Measurements from ENCODE around the gene VEPH1. TPM values are rescaled to one million over a fixed set of nuclear protein-coding genes. Genes with fewer than 3 reads are reported as not detected.

VEPH1 gene
- total RNA-seq, 1 experiment from 2014 or later = 0.32 TPM

GRCh38 chr3:157469561-157470294 is 33.5 kb downstream of the VEPH1 start:
- no peaks in the 10 kb centered on the region for H3K27me3 ChIP-seq (replicated peaks; ENCODE audit: insufficient read depth, low read depth, low read length, poor library complexity)
- no peaks in the 10 kb centered on the region for H3K4me1 ChIP-seq (ENCODE audit: insufficient read depth, low read length, poor library complexity, severe bottlenecking)
- no peak overlapping the region for H3K27ac ChIP-seq (ENCODE audit: low read depth, low read length, poor library complexity, severe bottlenecking)
- no peaks in the 10 kb centered on the region for H3K36me3 ChIP-seq (ENCODE audit: insufficient read depth, low read length, poor library complexity, severe bottlenecking)
- ChIA-PET POLR2A (ENCODE audit: low non-redundant PET) (no interaction called here), CTCF (no interaction called here)
- no TSS peak for BruUV-seq (replicated peaks)
- DNase-seq (ENCODE audit: low spot score) = no peak
- no peaks in the 10 kb centered on the region for H3K9me3 ChIP-seq (ENCODE audit: low read depth, low read length, poor library complexity, severe bottlenecking)
- no peak for TF ChIP-seq CTCF (conservative IDR thresholded peaks at IDR 0.05; ENCODE audit: low read depth, low read length)
- no peak for TF ChIP-seq EZH2 (IDR thresholded peaks at IDR 0.05; ENCODE audit: borderline replicate concordance, low read depth, low read length, poor library complexity, severe bottlenecking)
- H3K4me3 ChIP-seq (ENCODE audit: low read depth, low read length, poor library complexity, severe bottlenecking) = no peak overlapping the region
- intact Hi-C loops (cut with micrococcal nuclease; ENCODE audit: unreplicated experiment) = no loop called here

- H3K27me3 ChIP-seq (replicated peaks; ENCODE audit: insufficient read depth, low read depth, low read length, poor library complexity) = peaks cover 3% of the 10 kb centered on the region
These were observed 36.0 kb downstream of the VEPH1 start for GRCh38 chr3:157467200-157467599.

GRCh38 chr3:157465741-157466140 is 37.5 kb downstream of the VEPH1 start:
- no peaks in the 10 kb centered on the region for H3K9me3 ChIP-seq (ENCODE audit: low read depth, low read length, poor library complexity, severe bottlenecking)
- intact Hi-C loops (cut with micrococcal nuclease; ENCODE audit: unreplicated experiment) = no loop called here
- POLR2A ChIA-PET (ENCODE audit: low non-redundant PET) = no interaction called here
- no peaks in the 10 kb centered on the region for H3K4me1 ChIP-seq (ENCODE audit: insufficient read depth, low read length, poor library complexity, severe bottlenecking)
- TF ChIP-seq EZH2 (IDR thresholded peaks at IDR 0.05; ENCODE audit: borderline replicate concordance, low read depth, low read length, poor library complexity, severe bottlenecking) = no peak
- no peak for TF ChIP-seq CTCF (conservative IDR thresholded peaks at IDR 0.05; ENCODE audit: low read depth, low read length)
- peaks cover 4% of the 10 kb centered on the region for H3K27me3 ChIP-seq (replicated peaks; ENCODE audit: insufficient read depth, low read depth, low read length, poor library complexity)
- DNase-seq (ENCODE audit: low spot score) = no peak
- no peak overlapping the region for H3K4me3 ChIP-seq (ENCODE audit: low read depth, low read length, poor library complexity, severe bottlenecking)
- no TSS peak for BruUV-seq (replicated peaks)
- CTCF ChIA-PET = no interaction called here
- H3K36me3 ChIP-seq (ENCODE audit: insufficient read depth, low read length, poor library complexity, severe bottlenecking) = no peaks in the 10 kb centered on the region
- H3K27ac ChIP-seq (ENCODE audit: low read depth, low read length, poor library complexity, severe bottlenecking) = no peak overlapping the region

More at GRCh38 chr3:157467200-157467599, 36.0 kb downstream of the VEPH1 start:
- no TSS peak for BruUV-seq (replicated peaks)
- no peaks in the 10 kb centered on the region for H3K36me3 ChIP-seq (ENCODE audit: insufficient read depth, low read length, poor library complexity, severe bottlenecking)
- no peaks in the 10 kb centered on the region for H3K9me3 ChIP-seq (ENCODE audit: low read depth, low read length, poor library complexity, severe bottlenecking)
- intact Hi-C loops (cut with micrococcal nuclease; ENCODE audit: unreplicated experiment) = no loop called here
- ChIA-PET POLR2A (ENCODE audit: low non-redundant PET) (no interaction called here), CTCF (no interaction called here)
- no peak overlapping the region for H3K27ac ChIP-seq (ENCODE audit: low read depth, low read length, poor library complexity, severe bottlenecking)
- no peaks in the 10 kb centered on the region for H3K4me1 ChIP-seq (ENCODE audit: insufficient read depth, low read length, poor library complexity, severe bottlenecking)
- no peak overlapping the region for H3K4me3 ChIP-seq (ENCODE audit: low read depth, low read length, poor library complexity, severe bottlenecking)
- TF ChIP-seq CTCF (conservative IDR thresholded peaks at IDR 0.05; ENCODE audit: low read depth, low read length) (no peak), EZH2 (IDR thresholded peaks at IDR 0.05; ENCODE audit: borderline replicate concordance, low read depth, low read length, poor library complexity, severe bottlenecking) (no peak)
- no peak for DNase-seq (ENCODE audit: low spot score)

Measured in A673 (cell line).